Lower lobe of right lung (tissue), 2 donors: ENCODE measurements around the gene DBP. TPM values are rescaled to one million over a fixed set of nuclear protein-coding genes. Genes with fewer than 3 reads are reported as not detected.

Source experiments
- ATAC-seq, 2 donors: fragments of 200-7000 bp; cut with Tn5 transposase; one replicate each; pipeline ENCODE4 v1.9.1; 2020 to 2022; ENCODE audit warnings: mild to moderate bottlenecking in 2 of 2, moderate library complexity in 2 of 2
- DNase-seq: peaks from one replicate; pipeline ENCODE4 v3.0.0-alpha.2; 2020
- H3K27ac ChIP-seq: fragments of 200-600 bp; one replicate; pipeline ENCODE4 v1.8.0; 2022
- H3K27me3 ChIP-seq: fragments of 200-600 bp; one replicate; pipeline ENCODE4 v1.8.0; 2022; ENCODE audit warnings: low read depth
- H3K36me3 ChIP-seq: fragments of 200-600 bp; one replicate; pipeline ENCODE4 v1.8.0; 2022; ENCODE audit warnings: mild to moderate bottlenecking
- H3K4me1 ChIP-seq: fragments of 200-600 bp; one replicate; pipeline ENCODE4 v1.8.0; 2022
- H3K4me3 ChIP-seq: fragments of 200-600 bp; one replicate; pipeline ENCODE4 v1.8.0; 2022; ENCODE audit warnings: mild to moderate bottlenecking
- H3K9me3 ChIP-seq: fragments of 200-600 bp; one replicate; pipeline ENCODE4 v1.8.0; 2022
- intact Hi-C: fragments of 100-400 bp; cut with DNase I; formaldehyde crosslinking; loops from one replicate; pipeline ENCODE4 v1.11.0; 2022
- total RNA-seq: library from RNA; stranded (reverse); fragmentation: NEBNext Ultra II Directional; extraction: Animal tissue kit (Norgen Biotek cat#: 25700); gene quantifications from one replicate; pipeline ENCODE4 v1.2.1, GENCODE V29; 2021
- TF ChIP-seq, protein P1 (sequence below): fragments of 200-600 bp; IDR thresholded peaks from one replicate; pipeline ENCODE4 v1.8.0; 2022; ENCODE audit warnings: antibody characterized with exemption, mild to moderate bottlenecking
- donor health status: DM: no; HTN: yes; CAD: no; lungs with severe emphysema.

DBP gene
- total RNA-seq, 1 donor from 2014 or later = 17.7 TPM

- peaks cover 4% of the 10 kb centered on the region for H3K4me1 ChIP-seq
- TF ChIP-seq, protein P1, sequence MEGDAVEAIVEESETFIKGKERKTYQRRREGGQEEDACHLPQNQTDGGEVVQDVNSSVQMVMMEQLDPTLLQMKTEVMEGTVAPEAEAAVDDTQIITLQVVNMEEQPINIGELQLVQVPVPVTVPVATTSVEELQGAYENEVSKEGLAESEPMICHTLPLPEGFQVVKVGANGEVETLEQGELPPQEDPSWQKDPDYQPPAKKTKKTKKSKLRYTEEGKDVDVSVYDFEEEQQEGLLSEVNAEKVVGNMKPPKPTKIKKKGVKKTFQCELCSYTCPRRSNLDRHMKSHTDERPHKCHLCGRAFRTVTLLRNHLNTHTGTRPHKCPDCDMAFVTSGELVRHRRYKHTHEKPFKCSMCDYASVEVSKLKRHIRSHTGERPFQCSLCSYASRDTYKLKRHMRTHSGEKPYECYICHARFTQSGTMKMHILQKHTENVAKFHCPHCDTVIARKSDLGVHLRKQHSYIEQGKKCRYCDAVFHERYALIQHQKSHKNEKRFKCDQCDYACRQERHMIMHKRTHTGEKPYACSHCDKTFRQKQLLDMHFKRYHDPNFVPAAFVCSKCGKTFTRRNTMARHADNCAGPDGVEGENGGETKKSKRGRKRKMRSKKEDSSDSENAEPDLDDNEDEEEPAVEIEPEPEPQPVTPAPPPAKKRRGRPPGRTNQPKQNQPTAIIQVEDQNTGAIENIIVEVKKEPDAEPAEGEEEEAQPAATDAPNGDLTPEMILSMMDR = no peak
- H3K27me3 ChIP-seq = no peaks in the 10 kb centered on the region
- H3K9me3 ChIP-seq = no peaks in the 10 kb centered on the region
- H3K27ac ChIP-seq = no peak overlapping the region
- no peak for ATAC-seq
- no peak overlapping the region for H3K4me3 ChIP-seq
- intact Hi-C loops = no loop called here
- no peak for DNase-seq
- H3K36me3 ChIP-seq = no peaks in the 10 kb centered on the region
These were observed 46.2 kb downstream of the DBP start for GRCh38 chr19:48591021-48591420.

DNA sequence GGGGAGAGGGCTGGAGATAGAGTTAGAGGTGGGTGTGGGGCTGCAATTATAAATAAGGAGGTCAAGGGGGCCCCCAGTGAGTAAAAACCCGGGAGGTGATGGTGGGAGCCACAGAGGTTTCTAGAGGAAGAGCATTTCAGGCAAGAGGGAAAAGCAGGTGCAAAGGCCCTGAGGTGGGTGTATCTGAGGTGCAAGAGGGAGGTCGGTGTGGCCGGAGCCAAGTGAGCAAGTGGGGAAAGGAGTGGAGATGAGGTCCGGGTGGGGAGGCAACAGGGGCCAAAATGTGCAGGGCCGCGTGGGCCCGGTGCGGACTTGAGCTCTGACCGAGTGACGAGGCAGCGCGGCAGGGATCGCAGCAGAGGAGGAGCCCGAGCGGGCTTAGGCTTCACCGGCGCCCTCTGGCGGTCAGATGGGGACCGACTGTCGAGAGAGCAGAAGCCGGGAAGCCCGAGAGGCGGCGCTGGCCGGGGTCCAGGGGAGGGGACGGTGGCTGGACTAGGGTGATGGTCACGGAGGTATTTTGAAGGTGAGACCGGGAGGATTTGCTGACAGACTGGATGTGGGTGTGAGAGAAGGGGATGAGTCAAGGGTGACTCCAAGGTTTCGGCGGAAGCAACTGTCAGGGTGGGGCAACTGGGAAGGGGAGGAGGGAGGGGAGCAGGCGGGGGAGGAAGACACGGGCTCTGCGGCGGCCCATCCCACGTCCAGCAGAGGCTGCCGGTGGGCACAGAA lies 48.3 kb downstream of the DBP start:
- no peaks in the 10 kb centered on the region for H3K9me3 ChIP-seq
- H3K27ac ChIP-seq = peak overlapping the region; percentile 38
- H3K27me3 ChIP-seq = no peaks in the 10 kb centered on the region
- ATAC-seq (peak; percentile 89 to 90), DNase-seq (peak; percentile 97)
- H3K4me1 ChIP-seq = peaks cover 8% of the 10 kb centered on the region
- intact Hi-C loops = no loop called here
- peak overlapping the region; percentile 48 for H3K4me3 ChIP-seq
- TF ChIP-seq, protein P1 = peak; percentile 94
- H3K36me3 ChIP-seq = no peaks in the 10 kb centered on the region

GRCh38 chr19:48587387-48587786 lies 49.8 kb downstream of the DBP start:
- ATAC-seq (no peak), DNase-seq (no peak)
- Histone ChIP-seq H3K4me1 (peaks cover 11% of the 10 kb centered on the region), H3K27ac (no peak overlapping the region), H3K36me3 (no peaks in the 10 kb centered on the region), H3K27me3 (no peaks in the 10 kb centered on the region), H3K4me3 (no peak overlapping the region), H3K9me3 (no peaks in the 10 kb centered on the region)
- TF ChIP-seq, protein P1 = no peak
- intact Hi-C loops = no loop called here

DNA sequence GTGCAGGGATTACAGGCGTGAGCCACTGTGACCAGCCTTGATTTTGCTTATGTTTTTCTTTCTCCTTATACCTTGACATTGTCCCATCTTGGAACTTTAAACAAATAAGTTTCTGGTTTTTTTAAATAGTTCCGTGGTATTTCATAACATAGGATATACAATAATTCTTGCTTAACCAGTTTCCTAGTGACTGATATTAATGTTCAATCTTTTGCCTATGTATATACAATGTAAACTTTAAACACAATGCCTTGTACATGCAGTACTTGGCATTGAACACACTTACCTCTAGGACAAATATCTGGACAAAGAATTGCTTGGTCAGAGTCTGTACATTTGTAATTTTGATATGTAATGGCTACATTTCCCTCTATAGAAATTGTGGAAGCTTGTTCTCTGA lies 55.0 kb downstream of the DBP start:
- H3K36me3 ChIP-seq = no peaks in the 10 kb centered on the region
- H3K9me3 ChIP-seq = no peaks in the 10 kb centered on the region
- ATAC-seq (no peak), DNase-seq (no peak)
- no peaks in the 10 kb centered on the region for H3K27me3 ChIP-seq
- intact Hi-C loops = no loop called here
- H3K4me3 ChIP-seq = no peak overlapping the region
- peaks cover 7% of the 10 kb centered on the region for H3K4me1 ChIP-seq
- no peak overlapping the region for H3K27ac ChIP-seq
- TF ChIP-seq, protein P1 = no peak

Other genes starting within 250 kb of the DBP start
- gene KDELR1, start 245.8 kb downstream of the DBP start, total RNA-seq = 137 TPM
- gene GRIN2D, start 243.7 kb downstream of the DBP start, total RNA-seq = 0.95 TPM
- 25.8 TPM for gene GRWD1, start 191.4 kb downstream of the DBP start, total RNA-seq
- gene KCNJ14, start 181.8 kb downstream of the DBP start, total RNA-seq = 0.71 TPM
- gene CYTH2, start 168.0 kb downstream of the DBP start, total RNA-seq = 75.2 TPM
- gene LMTK3, start 125.5 kb downstream of the DBP start, total RNA-seq = 7.1 TPM
- gene SULT2B1, start 85.2 kb downstream of the DBP start, total RNA-seq = 14.4 TPM
- not detected for gene SPACA4, start 30.6 kb downstream of the DBP start, total RNA-seq
- gene FAM83E, start 22.3 kb downstream of the DBP start, total RNA-seq = 34.1 TPM
- gene RPL18, start 18.2 kb downstream of the DBP start, total RNA-seq = 997 TPM
- gene SPHK2, start 17.9 kb downstream of the DBP start, total RNA-seq = 23.8 TPM
- gene CA11, start 8.8 kb upstream of the DBP start, total RNA-seq = 7.8 TPM
- 0.24 TPM for gene NTN5, start 35.6 kb upstream of the DBP start, total RNA-seq
- gene FUT2, start 58.6 kb upstream of the DBP start, total RNA-seq = 1.2 TPM
- 1.5 TPM for gene MAMSTR, start 82.3 kb upstream of the DBP start, total RNA-seq
- gene RASIP1, start 103.2 kb upstream of the DBP start, total RNA-seq = 33.4 TPM
- 2.9 TPM for gene IZUMO1, start 109.5 kb upstream of the DBP start, total RNA-seq
- 13.2 TPM for gene FUT1, start 115.3 kb upstream of the DBP start, total RNA-seq
- not detected for gene FGF21, start 118.1 kb upstream of the DBP start, total RNA-seq
- 60.7 TPM for gene BCAT2, start 173.7 kb upstream of the DBP start, total RNA-seq
- 22.7 TPM for gene HSD17B14, start 199.1 kb upstream of the DBP start, total RNA-seq
- 21.2 TPM for gene PLEKHA4, start 231.2 kb upstream of the DBP start, total RNA-seq
- 80.4 TPM for gene PPP1R15A, start 235.0 kb upstream of the DBP start, total RNA-seq